HG03520 (cell line): ENCODE results near the gene VIM.
A peak's percentile ranks its signal among the peaks of the same experiment; 100 is the strongest.
"Not testable (repeated sequence)": the region's sequence is repeated elsewhere in the genome, so short reads cannot be mapped to it uniquely, and the experiment has no call there.

Experiments
- ATAC-seq: cut with Tn5 transposase; IDR thresholded peaks from one replicate; pipeline ENCODE4 v1.9.1; 2021; ENCODE audit warnings: mild to moderate bottlenecking, moderate library complexity; ENCODE audit not compliant: unreplicated experiment

The VIM gene

GRCh38 chr10:17255512-17255911, 27.5 kb downstream of the VIM start:
- no peak for ATAC-seq

- ATAC-seq, result no peak
Observed at GRCh38 chr10:17256051-17256450, 28.0 kb downstream of the VIM start.

GRCh38 chr10:17256627-17257026, 28.6 kb downstream of the VIM start:
- no peak for ATAC-seq

GRCh38 chr10:17257466-17258321, 29.7 kb downstream of the VIM start:
- peak; percentile 85 for ATAC-seq

GRCh38 chr10:17262502-17262901, 34.5 kb downstream of the VIM start:
- ATAC-seq, result no peak

- no peak for ATAC-seq
Observed at GRCh38 chr10:17263580-17263979, 35.5 kb downstream of the VIM start.

GRCh38 chr10:17265468-17265867, 37.4 kb downstream of the VIM start:
- ATAC-seq, result no peak

GRCh38 chr10:17266549-17266948, 38.5 kb downstream of the VIM start:
- not testable (repeated sequence) for ATAC-seq

- ATAC-seq, result no peak
Observed at GRCh38 chr10:17272648-17273047, 44.6 kb downstream of the VIM start.

- ATAC-seq, result no peak
Observed at GRCh38 chr10:17273403-17273802, 45.4 kb downstream of the VIM start.

GRCh38 chr10:17276756-17277424, 48.8 kb downstream of the VIM start:
- ATAC-seq, result no peak

GRCh38 chr10:17278607-17279240, 50.7 kb downstream of the VIM start:
- ATAC-seq, result no peak

GRCh38 chr10:17282311-17282710, 54.3 kb downstream of the VIM start:
- ATAC-seq, result no peak

GRCh38 chr10:17286562-17287550, 58.8 kb downstream of the VIM start:
- ATAC-seq, result no peak
